ENCODE data around the gene MST1.

- TF ChIP-seq PRDM6 (tag by site-specific recombination; IDR thresholded peaks at IDR 0.05) (no peak), CTCF (tag by site-specific recombination; IDR thresholded peaks at IDR 0.05) (no peak), ZBTB10 (tag by site-specific recombination; IDR thresholded peaks at IDR 0.05) (no peak), ZNF785 (tag by site-specific recombination; IDR thresholded peaks at IDR 0.05) (no peak), ZFP37 (tag by site-specific recombination; IDR thresholded peaks at IDR 0.05) (no peak)
Observed at GRCh38 chr3:49700014-49700413, 10.7 kb upstream of the MST1 start.

Measured in HEK293 (cell line).